Raji (cell line): ENCODE data around the gene ZNF652.

Experiments used
- POLR2A ChIP-seq: IDR thresholded peaks from 2 replicates; pipeline ENCODE4 v1.6.1; 2011; ENCODE audit warnings: low read depth, low read length, control low read depth; ENCODE audit not compliant: insufficient read depth

ZNF652 gene

DNA sequence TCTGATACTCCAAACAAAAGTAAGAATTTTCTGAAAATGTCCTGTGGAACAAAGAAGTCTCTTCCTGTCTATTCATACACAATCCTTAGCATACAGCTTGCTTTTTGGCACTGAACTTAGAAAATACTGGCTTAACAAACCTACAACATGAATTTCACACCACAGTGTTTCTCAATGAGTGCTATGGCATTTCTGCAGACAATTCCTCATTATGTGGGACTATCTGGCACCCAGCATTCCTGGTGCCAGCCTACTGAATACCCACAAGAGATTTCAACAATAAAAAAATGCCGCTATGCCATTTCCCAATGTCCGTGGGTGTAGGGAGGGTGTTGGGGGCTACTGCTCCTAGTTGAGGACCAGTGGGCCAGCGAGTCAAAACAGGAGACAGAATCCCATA is 62.1 kb downstream of the ZNF652 start:
- TF ChIP-seq POLR2A, result no peak

DNA sequence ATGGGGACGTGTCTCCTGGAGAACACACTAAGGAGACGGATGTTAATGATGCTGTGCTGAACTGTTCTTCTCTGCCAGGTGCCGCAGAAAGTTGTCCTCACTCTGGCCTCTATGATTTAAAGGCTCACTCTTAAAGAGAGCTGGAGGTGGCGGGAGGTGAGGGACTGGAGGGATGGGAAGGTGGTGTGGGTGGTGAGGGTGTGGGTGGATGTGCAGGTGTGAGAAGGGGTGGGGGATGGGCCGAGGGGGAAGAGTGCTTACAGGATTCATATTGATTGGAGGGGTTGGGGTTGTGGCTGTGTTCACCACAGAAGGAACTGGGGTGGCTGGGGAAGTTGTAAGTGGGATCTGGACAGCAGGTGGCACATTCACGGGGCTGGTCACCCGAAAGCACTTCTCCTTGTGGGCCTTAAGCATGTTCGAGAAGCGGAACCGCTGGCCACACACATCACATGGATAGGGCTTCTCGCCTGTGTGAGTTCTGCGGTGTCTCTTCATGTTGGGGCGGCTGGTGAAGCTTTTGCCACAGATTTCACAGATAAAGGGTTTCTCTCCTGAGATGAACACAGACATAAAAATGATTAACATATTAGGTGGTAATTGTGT is 63.6 kb downstream of the ZNF652 start:
- no peak for TF ChIP-seq POLR2A

DNA sequence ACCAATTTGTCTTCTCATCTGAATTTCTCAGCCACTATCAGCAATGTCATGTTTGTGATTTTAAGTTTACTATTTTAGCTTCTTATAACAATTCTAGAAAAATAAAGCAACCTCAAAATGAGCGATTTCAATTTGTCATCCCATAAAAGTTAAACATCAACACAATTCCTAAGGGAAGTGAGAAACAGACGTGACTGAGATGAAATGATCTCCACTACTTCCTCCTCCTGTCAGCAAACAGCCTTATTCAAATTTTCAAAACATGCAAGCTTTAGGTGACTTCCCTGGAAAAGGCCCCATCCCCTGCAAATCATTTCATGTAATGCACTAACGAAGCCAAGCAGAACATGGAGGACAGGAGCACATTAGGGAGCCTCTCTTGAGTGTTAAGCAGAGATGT is 64.9 kb downstream of the ZNF652 start:
- TF ChIP-seq POLR2A, result no peak

- TF ChIP-seq POLR2A, result no peak
Measured at GRCh38 chr17:49294122-49294521, 67.9 kb downstream of the ZNF652 start.

GRCh38 chr17:49292901-49293300 is 69.1 kb downstream of the ZNF652 start:
- TF ChIP-seq POLR2A, result no peak

DNA sequence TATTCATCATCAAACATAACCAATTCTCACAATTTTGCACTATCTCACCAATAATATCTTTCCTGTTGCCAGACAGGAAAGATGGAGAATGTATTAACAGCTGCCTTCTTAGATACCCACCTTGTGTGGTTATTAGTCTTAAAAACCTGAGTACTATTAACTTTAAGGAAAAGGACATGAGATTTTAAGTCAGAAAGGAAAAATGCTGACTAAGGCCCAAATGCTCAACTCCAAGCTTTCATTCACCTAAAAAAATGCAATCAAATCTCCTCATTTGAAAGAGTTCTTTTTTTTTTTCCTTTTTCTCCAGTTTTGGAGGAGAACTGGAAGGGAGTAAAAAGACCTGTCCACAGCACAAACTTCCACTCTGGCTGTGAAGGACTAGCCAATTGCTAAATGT is 70.1 kb downstream of the ZNF652 start:
- no peak for TF ChIP-seq POLR2A

DNA sequence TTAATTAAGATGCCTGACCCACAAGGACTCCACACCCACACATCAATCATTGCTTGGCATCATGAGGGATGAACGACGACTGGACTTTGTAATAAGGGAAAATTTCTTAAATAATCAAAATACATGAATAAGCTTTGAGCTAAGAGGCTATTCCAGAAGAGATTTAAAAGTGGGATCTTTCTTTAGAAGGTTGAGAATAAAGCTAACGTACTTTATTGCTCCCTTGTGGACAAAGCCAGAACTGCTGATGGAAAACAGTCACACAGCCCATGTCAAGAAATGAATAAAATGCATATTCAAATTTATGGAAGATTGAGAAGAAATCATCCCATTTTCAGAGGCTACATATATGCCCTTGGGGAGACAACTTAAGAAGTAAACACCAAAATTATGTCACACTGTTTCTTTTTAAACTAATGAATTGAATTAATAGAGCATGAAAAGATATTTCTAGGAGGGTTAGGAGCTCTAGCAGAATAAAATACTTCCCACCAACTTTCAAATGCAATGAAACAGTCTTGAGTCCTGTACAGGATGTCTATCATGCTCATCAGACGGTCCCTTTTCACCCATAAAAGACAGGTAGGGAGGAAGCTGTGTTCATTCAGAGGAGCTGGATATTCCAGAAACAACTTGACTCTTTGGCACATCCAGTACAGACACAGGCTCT is 71.2 kb downstream of the ZNF652 start:
- no peak for TF ChIP-seq POLR2A

DNA sequence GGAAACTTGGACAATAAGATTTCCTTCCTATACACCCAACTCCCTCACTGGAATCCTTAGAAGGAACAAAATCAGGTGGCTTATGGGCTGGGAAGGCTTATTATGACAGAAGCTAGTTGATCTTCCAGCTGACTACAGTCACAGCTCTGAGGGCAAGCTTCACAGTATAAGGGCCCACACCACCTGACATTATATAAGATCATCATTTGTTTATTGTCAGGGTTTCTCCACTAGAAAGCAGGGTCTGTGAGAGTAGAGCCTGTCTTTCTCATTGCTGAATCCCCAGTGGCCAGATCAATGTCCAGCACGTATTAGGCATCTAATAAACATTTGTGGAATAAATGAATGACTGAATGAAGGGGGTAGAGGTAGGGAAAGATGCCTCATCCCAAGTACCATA is 73.7 kb downstream of the ZNF652 start:
- TF ChIP-seq POLR2A, result no peak

DNA sequence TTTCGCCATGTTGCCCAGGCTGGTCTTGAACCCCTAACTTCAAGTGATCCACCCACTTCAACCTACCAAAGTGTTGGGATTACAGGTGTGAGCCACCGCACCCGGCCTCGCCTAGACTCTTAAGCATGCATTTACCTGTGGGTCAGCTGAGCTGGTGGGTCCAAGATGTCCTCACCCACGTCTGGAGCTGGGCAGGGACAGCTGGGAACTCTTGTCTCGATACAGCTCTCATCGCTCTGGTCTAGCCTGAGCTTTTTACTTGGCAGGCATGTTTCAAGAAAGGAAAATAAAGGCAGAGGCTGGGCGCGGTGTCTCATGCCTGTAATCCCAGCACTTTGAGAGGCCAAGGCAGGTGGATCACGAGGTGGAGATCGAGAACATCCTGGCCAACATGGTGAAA is 74.6 kb downstream of the ZNF652 start:
- no peak for TF ChIP-seq POLR2A

DNA sequence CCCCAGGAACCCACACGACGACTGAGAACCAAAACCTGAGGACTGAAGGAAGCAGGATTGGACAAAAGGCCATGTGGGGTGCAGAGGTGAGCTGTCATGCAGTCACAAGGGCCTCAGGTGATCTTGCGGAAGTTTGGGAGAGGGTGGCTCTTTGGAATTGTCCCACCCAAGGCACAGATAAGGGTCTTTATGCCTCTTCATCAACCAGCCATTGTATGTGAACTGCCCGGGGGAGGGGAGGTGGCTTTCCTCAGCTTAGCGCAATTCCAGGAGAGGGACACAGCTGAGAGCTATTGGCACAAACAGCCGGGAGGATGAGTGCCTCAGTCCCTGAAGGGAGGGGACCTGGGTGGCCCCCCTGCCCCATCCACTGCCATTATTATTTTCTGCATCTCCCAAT is 76.3 kb downstream of the ZNF652 start:
- no peak for TF ChIP-seq POLR2A

DNA sequence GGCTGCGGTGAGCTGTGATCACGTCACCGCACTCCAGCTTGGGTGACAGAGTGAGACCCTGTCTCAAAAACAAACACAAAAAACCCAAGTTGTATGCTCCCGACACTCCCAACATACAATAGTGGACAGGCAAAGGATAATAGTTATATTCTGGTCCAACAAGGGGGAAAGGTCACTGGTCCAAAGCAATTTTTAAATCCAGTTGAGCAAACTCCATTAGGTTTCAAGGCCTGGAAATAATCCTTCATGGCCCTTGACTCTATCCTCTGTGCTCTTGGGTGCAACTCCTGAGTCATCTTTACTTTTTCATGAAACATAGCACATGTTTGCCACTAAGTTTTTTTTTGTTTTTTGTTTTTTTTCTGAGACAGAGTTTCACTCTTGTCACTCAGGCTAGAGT is 81.1 kb downstream of the ZNF652 start:
- TF ChIP-seq POLR2A, result no peak

DNA sequence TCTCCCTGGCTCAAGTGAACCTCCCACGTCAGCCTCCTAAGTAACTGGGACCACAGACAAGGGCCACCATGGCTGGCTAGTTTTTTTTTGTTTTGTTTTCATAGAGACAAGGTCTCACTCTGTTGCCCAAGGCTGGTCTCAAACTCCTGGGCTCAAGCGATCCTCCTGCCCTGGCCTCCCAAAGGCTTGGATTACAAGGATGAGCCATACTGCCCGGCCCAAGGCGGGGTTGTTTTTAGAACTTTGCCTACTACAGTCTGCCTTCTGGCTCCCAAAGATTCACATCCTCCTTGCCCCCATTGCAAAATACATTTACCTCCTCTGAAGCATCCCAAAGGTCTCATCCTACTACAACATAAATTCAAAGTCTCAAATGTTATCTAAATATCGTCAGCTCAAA is 82.0 kb downstream of the ZNF652 start:
- no peak for TF ChIP-seq POLR2A

DNA sequence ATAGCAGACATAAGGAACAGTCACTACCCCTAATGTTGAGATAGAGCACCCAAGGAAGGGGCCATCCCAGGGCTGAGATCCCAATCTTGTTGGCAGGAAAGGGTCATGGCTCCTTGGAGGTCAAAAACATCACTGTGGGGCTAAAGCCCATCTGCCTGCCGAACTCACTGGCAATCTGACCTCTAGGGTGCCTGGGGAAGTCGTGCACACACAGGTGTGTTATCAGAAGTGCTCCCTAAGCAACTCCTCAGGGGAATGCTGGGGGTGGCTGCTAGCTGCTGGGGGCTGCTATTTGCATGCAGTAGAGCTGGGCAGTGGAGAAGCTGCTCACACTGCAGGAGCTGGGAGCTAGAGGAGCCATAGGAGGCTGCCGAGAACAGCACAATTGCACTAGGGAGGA is 84.0 kb downstream of the ZNF652 start:
- TF ChIP-seq POLR2A, result no peak

DNA sequence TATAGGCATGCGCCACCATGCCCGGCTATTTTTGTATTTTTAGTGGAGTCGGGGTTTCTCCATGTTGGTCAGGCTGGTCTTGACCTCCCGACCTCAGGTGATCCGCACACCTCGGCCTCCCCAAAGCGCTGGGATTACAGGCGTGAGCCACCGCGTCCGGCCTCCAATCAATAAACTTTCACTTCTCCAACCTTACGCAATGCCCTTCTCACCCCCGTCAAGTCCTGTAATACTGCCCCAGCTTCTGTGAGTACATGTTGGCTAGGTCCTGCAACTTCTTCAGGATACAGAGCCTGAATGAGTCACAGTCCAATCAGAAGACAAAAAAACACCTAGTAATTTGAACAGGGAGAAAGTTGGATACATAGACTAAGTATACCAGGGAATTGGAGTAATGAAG is 84.4 kb downstream of the ZNF652 start:
- no peak for TF ChIP-seq POLR2A

DNA sequence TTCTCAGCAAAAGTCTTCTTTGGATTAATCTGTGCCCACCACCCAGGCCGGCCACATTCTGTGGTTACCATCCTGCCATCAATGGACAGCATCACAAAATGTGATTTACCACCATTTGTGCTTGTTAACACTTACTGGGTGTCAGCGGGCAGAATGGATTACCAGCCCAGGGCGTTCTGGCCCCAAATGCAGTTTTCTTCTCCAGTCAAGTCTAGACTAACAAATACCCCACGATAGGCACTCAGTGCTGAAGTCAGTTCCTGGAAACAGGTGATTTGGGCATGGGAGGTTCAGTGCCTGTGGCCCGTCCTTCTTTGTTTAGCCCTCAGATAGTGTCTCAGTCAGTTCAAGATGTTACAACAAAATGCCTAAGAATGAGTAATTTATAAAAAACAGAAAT is 92.7 kb downstream of the ZNF652 start:
- TF ChIP-seq POLR2A, result no peak

DNA sequence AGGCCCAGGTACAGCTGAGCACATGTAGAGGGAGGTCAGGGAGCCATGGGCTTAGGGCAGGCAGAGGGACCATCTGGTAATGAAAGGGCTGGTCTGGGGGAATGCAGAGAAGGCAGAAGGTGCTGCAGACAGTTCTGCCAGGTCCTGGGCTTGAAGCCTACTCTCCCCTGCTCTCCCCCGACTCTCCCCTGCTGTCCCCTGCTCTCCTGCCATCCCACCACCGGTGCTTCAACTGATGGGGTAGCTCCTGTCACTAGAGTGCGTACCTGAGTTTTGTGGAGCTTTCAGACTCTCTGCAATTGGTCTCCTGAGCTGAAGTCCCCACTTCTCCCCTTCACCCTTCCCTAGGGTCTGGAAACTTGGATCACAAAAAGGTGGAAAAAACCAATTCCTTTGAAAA is 94.1 kb downstream of the ZNF652 start:
- TF ChIP-seq POLR2A, result no peak

DNA sequence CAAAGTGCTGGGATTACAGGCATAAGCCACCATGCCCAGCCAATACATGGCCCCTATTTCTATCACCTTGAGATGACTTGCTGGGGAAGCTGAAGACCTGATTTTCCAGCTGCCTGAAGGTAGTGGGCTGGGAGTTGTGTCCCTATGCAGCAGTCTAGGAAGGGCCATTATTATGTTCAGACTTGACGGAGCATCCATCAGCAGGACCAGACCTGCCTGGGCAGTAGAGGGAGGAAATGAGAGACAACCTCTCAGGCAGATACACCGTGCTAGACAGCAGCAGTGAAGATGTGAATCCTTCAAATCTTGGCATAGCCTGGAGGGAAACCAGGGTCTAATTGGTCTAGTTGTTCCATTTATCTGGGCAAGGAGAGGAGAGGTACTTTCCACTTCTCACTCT is 95.8 kb downstream of the ZNF652 start:
- TF ChIP-seq POLR2A, result no peak
